Spleen (tissue), 11 donors: Measurements from ENCODE around the gene NKTR. TPM values are rescaled to one million over a fixed set of nuclear protein-coding genes. Genes with fewer than 3 reads are reported as not detected.

ENCODE experiments used
- DNase-seq: peaks from one replicate; pipeline ENCODE4 v3.0.0-alpha.2; 2020
- H3K27ac ChIP-seq, 8 donors: fragments of 200-600 bp; sonication (generic) in 7 of 8; 1 replicate in 4 of 8; 2 replicates in 4 of 8; pipeline versions ENCODE4 v1.5.0 to v1.8.0; 2016 to 2021; ENCODE audit warnings: inconsistent platforms in 4 of 8, mild to moderate bottlenecking in 4 of 8, moderate library complexity in 1 of 8
- H3K27me3 ChIP-seq, 7 donors: fragments of 200-600 bp; sonication (generic) in 6 of 7; replicated peaks in 1 of 7; 1 replicate in 4 of 7; 2 replicates in 3 of 7; pipeline versions ENCODE4 v1.5.0 to v1.8.0; 2016 to 2021; ENCODE audit warnings: inconsistent platforms in 3 of 7, mild to moderate bottlenecking in 1 of 7
- H3K36me3 ChIP-seq, 6 donors: fragments of 200-600 bp; sonication (generic) in 5 of 6; 1 replicate in 4 of 6; 2 replicates in 2 of 6; pipeline versions ENCODE4 v1.5.0 to v1.8.0; 2016 to 2021; ENCODE audit warnings: inconsistent platforms in 2 of 6
- H3K4me1 ChIP-seq, 6 donors: fragments of 200-600 bp; sonication (generic) in 5 of 6; 1 replicate in 3 of 6; 2 replicates in 3 of 6; pipeline versions ENCODE4 v1.5.0 to v1.8.0; 2016 to 2021; ENCODE audit warnings: inconsistent platforms in 3 of 6
- H3K4me3 ChIP-seq, 8 donors: fragments of 200-600 bp; sonication (generic) in 7 of 8; 1 replicate in 4 of 8; 2 replicates in 4 of 8; pipeline versions ENCODE4 v1.5.0 to v1.8.0; 2016 to 2021; ENCODE audit warnings: inconsistent platforms in 4 of 8, mild to moderate bottlenecking in 4 of 8, moderate library complexity in 2 of 8
- H3K9me3 ChIP-seq, 8 donors: fragments of 200-600 bp; sonication (generic) in 7 of 8; 1 replicate in 4 of 8; 2 replicates in 4 of 8; pipeline versions ENCODE4 v1.5.0 to v1.8.0; 2016 to 2021; ENCODE audit warnings: inconsistent platforms in 4 of 8
- POLR2A ChIP-seq, 3 donors: fragments of 450-650 bp; IDR thresholded peaks; one replicate each; pipeline ENCODE4 v1.5.1; 2017; ENCODE audit warnings: antibody characterized with exemption in 3 of 3, mild to moderate bottlenecking in 1 of 3
- POLR2AphosphoS5 ChIP-seq, 3 donors: sonication (generic); formaldehyde crosslinking; IDR thresholded peaks; one replicate each; pipeline ENCODE4 v1.5.1; 2017; ENCODE audit warnings: antibody characterized with exemption in 3 of 3
- WGBS, 5 donors: extraction: QIAGEN DNeasy Blood & Tissue Kit in 3 of 5; methylation state at CpG; one replicate each; pipeline versions ENCODE4 v1.1.5 to v1.1.7; 2013 to 2018; 5-methylcytosine and 5-hydroxymethylcytosine counted together
- intact Hi-C: fragments of 100-400 bp; cut with DNase I; formaldehyde crosslinking; loops from one replicate; pipeline ENCODE4 v1.15.0; 2023; ENCODE audit warnings: low total_unique reads
- polyA plus RNA-seq, 3 donors: library from polyadenylated mRNA; stranded (reverse); fragments of 200-250 nt; gene quantifications; one replicate each; pipeline ENCODE4 v1.2.1, GENCODE V29; 2013
- total RNA-seq, 7 donors: library from RNA; depleted of rRNA in 3 of 7; stranded (reverse); fragments of >200 nt in 3 of 7; fragmentation: NEBNext Ultra II Directional in 4 of 7; extraction: Animal tissue kit (Norgen Biotek cat#: 25700) in 4 of 7; gene quantifications; one replicate each; pipeline versions ENCODE4 v1.1.0 to v1.2.1, GENCODE V29; 2016 to 2021
- TF ChIP-seq, protein P1 (sequence below), 11 experiments: fragments of 200-600 bp in 7 of 11; fragments of 450-650 bp in 4 of 11; sonication (generic) in 4 of 11; IDR thresholded peaks in 8 of 11; conservative IDR thresholded peaks in 3 of 11; 1 replicate in 7 of 11; 2 replicates in 4 of 11; pipeline versions ENCODE4 v1.4.0 to v1.8.0; 2016 to 2021; ENCODE audit warnings: antibody characterized with exemption in 11 of 11, inconsistent platforms in 4 of 11, mild to moderate bottlenecking in 1 of 11
- donor health status: healthy with polysubstance abuse.
- donor health status: DM: no; HTN: no; CAD: no; lungs with moderate emphysema.
- donor health status: DM: no; HTN: no; CAD: no.
- donor health status: Bipolar disorder and iron deficiency.
- donor health status: healthy.
- donor health status: DM: no; HTN: no; CAD: no.
- donor health status: DM: yes; HTN: yes; CAD: no.

NKTR gene
- total and polyA plus RNA-seq, 10 donors, result 19.9 to 258 (median 140) TPM

- Histone ChIP-seq H3K27me3 (peaks cover 0 to 15% (median 0%) of the 10 kb centered on the region in 7 donors), H3K27ac (no peak overlapping the region), H3K4me3 (no peak overlapping the region), H3K9me3 (no peaks in the 10 kb centered on the region), H3K4me1 (peaks cover 12 to 55% (median 32%) of the 10 kb centered on the region in 6 donors), H3K36me3 (peaks cover 0 to 40% (median 2%) of the 10 kb centered on the region in 6 donors)
- TF ChIP-seq POLR2AphosphoS5 (IDR thresholded peaks at IDR 0.05), result no peak
- no peak for TF ChIP-seq POLR2A (IDR thresholded peaks at IDR 0.05)
- TF ChIP-seq, protein P1, sequence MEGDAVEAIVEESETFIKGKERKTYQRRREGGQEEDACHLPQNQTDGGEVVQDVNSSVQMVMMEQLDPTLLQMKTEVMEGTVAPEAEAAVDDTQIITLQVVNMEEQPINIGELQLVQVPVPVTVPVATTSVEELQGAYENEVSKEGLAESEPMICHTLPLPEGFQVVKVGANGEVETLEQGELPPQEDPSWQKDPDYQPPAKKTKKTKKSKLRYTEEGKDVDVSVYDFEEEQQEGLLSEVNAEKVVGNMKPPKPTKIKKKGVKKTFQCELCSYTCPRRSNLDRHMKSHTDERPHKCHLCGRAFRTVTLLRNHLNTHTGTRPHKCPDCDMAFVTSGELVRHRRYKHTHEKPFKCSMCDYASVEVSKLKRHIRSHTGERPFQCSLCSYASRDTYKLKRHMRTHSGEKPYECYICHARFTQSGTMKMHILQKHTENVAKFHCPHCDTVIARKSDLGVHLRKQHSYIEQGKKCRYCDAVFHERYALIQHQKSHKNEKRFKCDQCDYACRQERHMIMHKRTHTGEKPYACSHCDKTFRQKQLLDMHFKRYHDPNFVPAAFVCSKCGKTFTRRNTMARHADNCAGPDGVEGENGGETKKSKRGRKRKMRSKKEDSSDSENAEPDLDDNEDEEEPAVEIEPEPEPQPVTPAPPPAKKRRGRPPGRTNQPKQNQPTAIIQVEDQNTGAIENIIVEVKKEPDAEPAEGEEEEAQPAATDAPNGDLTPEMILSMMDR (IDR thresholded peaks at IDR 0.05 in 8 of 11, conservative IDR thresholded peaks at IDR 0.05 in 3 of 11), result no peak
- intact Hi-C loops, result loop anchor here (10.0 kb wide), 1 partner anchor 87 kb away; no protein-coding TSS in a partner anchor
- no peak for DNase-seq
- WGBS, 5 donors, result 85 to 90% (median 88%) methylated on average over 4 of the region's 4 CpGs
Observed at GRCh38 chr3:42657675-42658074, 57.2 kb downstream of the NKTR start.

GRCh38 chr3:42658091-42658770 lies 57.7 kb downstream of the NKTR start:
- peaks cover 0 to 46% (median 2%) of the 10 kb centered on the region in 6 donors for H3K36me3 ChIP-seq
- peaks cover 6 to 49% (median 27%) of the 10 kb centered on the region in 6 donors for H3K4me1 ChIP-seq
- 90 to 95% (median 92%) methylated on average over 11 to 34 of the region's 34 CpGs for WGBS, 5 donors
- TF ChIP-seq POLR2AphosphoS5 (IDR thresholded peaks at IDR 0.05) (no peak), POLR2A (IDR thresholded peaks at IDR 0.05) (no peak)
- TF ChIP-seq, protein P1 (IDR thresholded peaks at IDR 0.05 in 8 of 11, conservative IDR thresholded peaks at IDR 0.05 in 3 of 11), result no peak
- H3K9me3 ChIP-seq, result no peaks in the 10 kb centered on the region
- peak overlapping the region in 3 of 8 donors; percentile 19 to 65 (median 38) for H3K27ac ChIP-seq
- H3K27me3 ChIP-seq, result peaks cover 0 to 15% (median 0%) of the 10 kb centered on the region in 7 donors
- no peak for DNase-seq
- intact Hi-C loops, result loop anchor here (10.0 kb wide), 1 partner anchor 87 kb away; no protein-coding TSS in a partner anchor
- no peak overlapping the region for H3K4me3 ChIP-seq

GRCh38 chr3:42658771-42659390 lies 58.4 kb downstream of the NKTR start:
- Histone ChIP-seq H3K4me1 (peaks cover 0 to 43% (median 22%) of the 10 kb centered on the region in 6 donors), H3K9me3 (no peaks in the 10 kb centered on the region), H3K4me3 (no peak overlapping the region), H3K27ac (peak overlapping the region in 3 of 8 donors; percentile 19 to 65 (median 38)), H3K27me3 (peaks cover 0 to 10% (median 0%) of the 10 kb centered on the region in 7 donors), H3K36me3 (peaks cover 0 to 53% (median 2%) of the 10 kb centered on the region in 6 donors)
- intact Hi-C loops, result loop anchor here (10.0 kb wide), 1 partner anchor 86 kb away; no protein-coding TSS in a partner anchor
- 56 to 76% (median 66%) methylated on average over 17 to 22 of the region's 22 CpGs for WGBS, 5 donors
- TF ChIP-seq POLR2AphosphoS5 (IDR thresholded peaks at IDR 0.05), result no peak
- TF ChIP-seq, protein P1 (IDR thresholded peaks at IDR 0.05 in 8 of 11, conservative IDR thresholded peaks at IDR 0.05 in 3 of 11), result no peak
- no peak for TF ChIP-seq POLR2A (IDR thresholded peaks at IDR 0.05)
- DNase-seq, result no peak
